Activated naive CD4-positive, alpha-beta T cell treated with anti-CD3 and anti-CD28 coated beads for 36 hours (primary cell): ENCODE data around the gene MED25. TPM values are rescaled to one million over a fixed set of nuclear protein-coding genes. Genes with fewer than 3 reads are reported as not detected.
"Not testable (repeated sequence)": the region's sequence is repeated elsewhere in the genome, so short reads cannot be mapped to it uniquely, and the experiment has no call there.

Experiments used
- CTCF ChIA-PET: fragments of 350-600 bp; sonication (Branson Sonifier 250); formaldehyde crosslinking; loops from one replicate; lab custom pipeline; 2021; ENCODE audit warnings: antibody characterized with exemption; lab: Charles Lee
- DNase-seq: peaks from one replicate; pipeline ENCODE4 v3.0.0-alpha.2; 2020
- H3K27ac Mint-ChIP-seq: one replicate; pipeline ENCODE4 v1.8.0; 2021; ENCODE audit warnings: mild to moderate bottlenecking, mixed read lengths
- H3K27me3 Mint-ChIP-seq: one replicate; pipeline ENCODE4 v1.8.0; 2021; ENCODE audit warnings: low read depth, mixed read lengths
- H3K36me3 Mint-ChIP-seq: one replicate; pipeline ENCODE4 v1.8.0; 2021; ENCODE audit warnings: low read depth, mixed read lengths
- H3K4me1 Mint-ChIP-seq: one replicate; pipeline ENCODE4 v1.8.0; 2021; ENCODE audit warnings: low read depth, mixed read lengths
- H3K4me3 Mint-ChIP-seq: one replicate; pipeline ENCODE4 v1.8.0; 2021; ENCODE audit warnings: mild to moderate bottlenecking, moderate library complexity, mixed read lengths
- H3K9me3 Mint-ChIP-seq: one replicate; pipeline ENCODE4 v1.8.0; 2021; ENCODE audit warnings: mixed read lengths
- intact Hi-C: fragments of 100-400 bp; cut with micrococcal nuclease; formaldehyde crosslinking; loops from one replicate; pipeline ENCODE4 v1.15.1; 2023
- total RNA-seq, 2 experiments: library from RNA; stranded (reverse); gene quantifications; one replicate each; pipeline ENCODE4 v1.2.3, GENCODE V29; 2021

MED25 gene
- total RNA-seq, 2 experiments from 2014 or later = 32.4 to 39.2 TPM

DNA sequence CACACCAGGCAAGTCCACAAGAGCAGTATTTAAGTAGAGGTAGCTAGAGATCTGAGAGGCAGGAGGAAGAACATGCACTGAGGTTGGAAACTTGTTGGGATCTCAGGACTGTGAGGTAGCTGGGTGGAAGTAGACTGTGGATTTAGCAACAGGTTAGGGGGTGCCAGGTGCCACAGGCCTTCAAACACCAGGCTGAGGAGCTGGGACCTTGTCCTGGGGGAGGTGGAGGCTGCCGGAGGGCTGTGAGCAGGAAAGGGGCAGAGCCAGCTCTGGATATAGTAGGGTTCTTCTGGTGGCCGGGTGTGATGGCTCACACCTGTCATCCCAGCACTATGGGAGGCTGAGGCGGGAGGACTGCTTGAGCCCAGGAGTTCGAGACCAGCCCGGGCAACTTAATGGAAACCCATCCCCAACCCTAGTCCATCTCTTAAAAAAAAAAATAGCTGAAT is 8.1 kb upstream of the MED25 start:
- H3K27ac Mint-ChIP-seq = peak overlapping the region; percentile 59
- intact Hi-C loops = loop anchor here (5.0 kb wide), 1 partner anchor 218 kb away; the partner anchor contains the start of gene PRR12
- no peak for DNase-seq
- peaks cover 35% of the 10 kb centered on the region for H3K4me1 Mint-ChIP-seq
- CTCF ChIA-PET = interaction anchor here (1.0 kb wide), 1 partner anchor 9 kb away, joined by 3 read pairs; no protein-coding TSS in a partner anchor
- H3K36me3 Mint-ChIP-seq = peaks cover 4% of the 10 kb centered on the region
- H3K27me3 Mint-ChIP-seq = no peaks in the 10 kb centered on the region
- peak overlapping the region; percentile 74 for H3K4me3 Mint-ChIP-seq
- no peaks in the 10 kb centered on the region for H3K9me3 Mint-ChIP-seq

DNA sequence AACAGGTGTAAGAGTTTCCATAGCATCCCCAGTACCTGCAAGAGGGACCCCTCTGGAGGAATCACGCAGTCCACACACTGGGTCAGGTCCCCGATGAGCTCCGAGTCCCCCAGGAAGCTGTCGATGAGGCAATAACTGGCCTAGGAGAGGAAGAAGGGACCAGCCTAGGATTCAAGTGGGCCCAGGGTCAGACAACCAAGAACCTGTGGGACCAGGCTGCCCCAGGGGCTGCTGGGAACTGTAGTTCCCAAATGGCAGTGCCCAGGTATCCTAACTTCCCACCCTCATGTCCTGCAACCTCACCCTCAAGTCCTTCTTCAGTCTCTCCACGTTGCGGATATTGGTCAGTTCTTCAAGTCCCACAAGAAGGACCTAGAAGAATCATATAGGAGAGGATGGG is 6.8 kb upstream of the MED25 start:
- intact Hi-C loops = loop anchor here (5.0 kb wide), 1 partner anchor 219 kb away; the partner anchor contains the start of gene PRR12
- Mint-ChIP-seq H3K36me3 (peaks cover under 1% of the 10 kb centered on the region), H3K9me3 (no peaks in the 10 kb centered on the region), H3K4me3 (no peak overlapping the region), H3K27me3 (no peaks in the 10 kb centered on the region), H3K27ac (no peak overlapping the region), H3K4me1 (peaks cover 35% of the 10 kb centered on the region)
- DNase-seq = no peak
- CTCF ChIA-PET = interaction anchor here (0.6 kb wide), 1 partner anchor 45 kb away, joined by 3 read pairs; no protein-coding TSS in a partner anchor

DNA sequence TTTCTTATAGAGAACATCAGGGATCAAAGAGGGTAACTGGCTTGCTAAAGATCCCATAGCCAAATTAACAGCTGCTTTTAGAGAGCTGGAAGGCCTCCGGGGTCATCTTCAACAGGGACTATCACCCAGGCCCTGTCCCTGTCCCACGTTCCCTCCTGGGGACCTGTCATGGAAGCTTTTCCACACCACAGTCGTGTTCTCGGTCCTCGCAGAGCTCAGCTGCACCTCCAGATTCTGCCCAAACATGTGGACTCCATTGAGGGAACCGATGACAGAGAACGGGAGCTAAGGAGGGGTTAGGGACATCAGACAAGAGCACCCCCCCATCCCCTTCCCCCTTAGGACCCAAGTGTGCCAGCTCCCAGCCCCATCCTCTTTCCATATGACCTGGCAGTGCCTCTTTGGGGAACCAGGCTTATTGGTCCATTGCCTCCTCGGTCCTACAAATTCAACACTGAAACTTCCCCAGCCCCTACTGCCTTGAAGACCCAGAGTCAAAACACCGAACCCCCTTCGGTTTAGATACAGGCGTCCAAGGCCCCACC is 5.6 kb upstream of the MED25 start:
- no peaks in the 10 kb centered on the region for H3K27me3 Mint-ChIP-seq
- no peaks in the 10 kb centered on the region for H3K9me3 Mint-ChIP-seq
- peak overlapping the region; percentile 94 for H3K27ac Mint-ChIP-seq
- DNase-seq = no peak
- H3K4me3 Mint-ChIP-seq = peak overlapping the region; percentile 85
- intact Hi-C loops = loop anchor here (2.0 to 5.0 kb wide), 2 partner anchors 38 to 220 kb away; partner anchors contain the start of genes PRR12 and PTOV1
- CTCF ChIA-PET = interaction anchor here (0.6 to 1.0 kb wide), 2 partner anchors 13 to 236 kb away, joined by 3 read pairs; no protein-coding TSS in a partner anchor
- peaks cover 36% of the 10 kb centered on the region for H3K4me1 Mint-ChIP-seq
- no peaks in the 10 kb centered on the region for H3K36me3 Mint-ChIP-seq

DNA sequence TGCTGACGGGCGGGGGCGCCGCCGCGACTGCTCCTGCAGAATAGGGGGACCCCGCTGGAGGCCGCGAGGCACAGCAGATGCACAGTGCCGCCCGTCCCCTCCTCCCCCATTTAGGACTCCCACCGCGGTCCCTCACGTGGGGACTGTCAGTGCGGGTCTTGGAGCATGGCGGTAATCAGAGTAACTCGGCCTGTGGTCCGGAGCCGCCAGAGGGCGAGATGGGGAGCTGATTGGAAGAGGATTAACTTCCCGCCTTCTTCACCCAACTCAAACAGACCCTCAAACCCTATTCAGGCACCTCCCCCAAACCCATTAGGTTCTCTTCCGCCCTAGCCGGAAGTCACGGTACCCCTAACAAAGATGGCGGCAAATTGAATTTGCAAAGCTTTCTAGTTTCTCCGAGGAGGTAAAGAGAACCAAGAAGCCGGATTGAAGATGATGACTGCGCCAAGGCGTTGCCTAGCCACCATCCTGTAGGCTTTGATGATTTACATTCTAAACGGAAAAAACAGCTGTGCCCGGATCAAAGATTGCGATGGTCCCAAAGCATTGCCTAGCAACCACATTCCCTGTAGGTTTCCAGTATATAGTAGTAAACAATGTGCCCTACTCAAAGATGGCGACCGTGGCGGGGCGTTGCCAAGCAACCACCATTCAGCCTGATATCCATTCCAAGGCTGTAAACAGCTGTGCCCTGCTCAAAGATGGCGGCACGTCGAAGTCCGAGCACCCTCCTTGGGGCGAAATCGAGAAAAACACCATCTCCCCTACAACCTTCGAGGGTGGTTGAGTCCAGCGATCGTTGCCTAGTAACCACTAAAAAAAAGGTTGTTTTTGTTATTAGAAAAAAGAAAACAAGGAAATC is 4.9 kb upstream of the MED25 start, which contains the start of gene FUZ:
FUZ (minus strand) TSS at position 296 of the 865 bp plus-strand sequence; CDS start at position 110, 186 bp downstream.
- Mint-ChIP-seq H3K4me1 (peaks cover 32% of the 10 kb centered on the region), H3K4me3 (peak within 1 kb of the TSS; percentile 85), H3K9me3 (no peaks in the 10 kb centered on the region), H3K36me3 (no peaks in the 10 kb centered on the region), H3K27ac (peak within 1 kb of the TSS; percentile 94), H3K27me3 (no peaks in the 10 kb centered on the region)
- intact Hi-C loops = loop anchor here (1.0 to 5.0 kb wide), 9 partner anchors 38 to 317 kb away; partner anchors contain the start of genes AKT1S1, PRR12, PTOV1 and RPS11
- CTCF ChIA-PET = interaction anchor here (0.6 to 1.0 kb wide), 2 partner anchors 12 to 237 kb away, joined by 3 read pairs; no protein-coding TSS in a partner anchor
- DNase-seq = peak; percentile 96

DNA sequence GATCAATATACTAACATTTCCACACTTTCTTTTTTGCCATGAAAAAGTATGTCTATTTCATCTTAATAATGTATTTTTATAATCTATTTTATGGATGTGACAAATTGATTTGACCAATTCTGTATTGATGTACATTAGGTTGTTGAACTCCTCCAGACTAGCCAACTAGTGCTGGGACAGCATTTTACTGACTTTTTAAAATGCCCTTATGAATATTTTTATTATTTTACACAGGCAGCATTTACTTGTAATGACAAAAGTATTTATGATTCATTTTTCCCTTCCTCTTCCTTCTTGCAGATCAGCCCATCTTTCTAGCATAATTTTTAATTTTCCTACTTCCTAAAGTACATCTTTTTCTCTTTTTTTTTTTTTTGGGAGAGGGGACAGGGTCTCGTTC is 4.1 kb upstream of the MED25 start:
- no peak overlapping the region for H3K27ac Mint-ChIP-seq
- DNase-seq = no peak
- intact Hi-C loops = loop anchor here (5.0 kb wide), 1 partner anchor 222 kb away; the partner anchor contains the start of gene PRR12
- H3K27me3 Mint-ChIP-seq = no peaks in the 10 kb centered on the region
- CTCF ChIA-PET = no interaction called here
- no peaks in the 10 kb centered on the region for H3K9me3 Mint-ChIP-seq
- peaks cover 27% of the 10 kb centered on the region for H3K4me1 Mint-ChIP-seq
- no peaks in the 10 kb centered on the region for H3K36me3 Mint-ChIP-seq
- peak overlapping the region; percentile 85 for H3K4me3 Mint-ChIP-seq

DNA sequence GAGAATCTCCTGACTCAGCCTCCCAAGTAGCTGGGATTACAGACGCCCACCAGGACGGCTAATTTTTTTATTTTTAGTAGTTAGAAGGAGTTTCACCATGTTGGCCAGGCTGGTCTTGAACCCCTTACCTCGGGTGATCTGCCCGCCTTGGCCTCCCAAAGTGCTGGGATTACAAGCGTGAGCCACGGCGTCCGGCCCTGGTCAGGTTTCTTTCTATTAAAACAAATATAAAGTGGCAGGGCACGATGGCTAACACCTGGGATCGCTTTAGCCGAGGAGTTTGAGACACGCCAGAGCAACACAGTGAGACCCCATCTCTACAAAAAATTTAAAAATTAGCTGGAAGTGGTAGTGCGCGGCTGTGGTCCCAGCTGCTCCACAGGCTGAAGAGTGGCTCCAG is 1.5 kb upstream of the MED25 start:
- H3K4me1 Mint-ChIP-seq = peaks cover 25% of the 10 kb centered on the region
- no peak overlapping the region for H3K4me3 Mint-ChIP-seq
- CTCF ChIA-PET = no interaction called here
- no peaks in the 10 kb centered on the region for H3K27me3 Mint-ChIP-seq
- no peak for DNase-seq
- H3K36me3 Mint-ChIP-seq = no peaks in the 10 kb centered on the region
- H3K9me3 Mint-ChIP-seq = no peaks in the 10 kb centered on the region
- H3K27ac Mint-ChIP-seq = no peak overlapping the region
- intact Hi-C loops = no loop called here

DNA sequence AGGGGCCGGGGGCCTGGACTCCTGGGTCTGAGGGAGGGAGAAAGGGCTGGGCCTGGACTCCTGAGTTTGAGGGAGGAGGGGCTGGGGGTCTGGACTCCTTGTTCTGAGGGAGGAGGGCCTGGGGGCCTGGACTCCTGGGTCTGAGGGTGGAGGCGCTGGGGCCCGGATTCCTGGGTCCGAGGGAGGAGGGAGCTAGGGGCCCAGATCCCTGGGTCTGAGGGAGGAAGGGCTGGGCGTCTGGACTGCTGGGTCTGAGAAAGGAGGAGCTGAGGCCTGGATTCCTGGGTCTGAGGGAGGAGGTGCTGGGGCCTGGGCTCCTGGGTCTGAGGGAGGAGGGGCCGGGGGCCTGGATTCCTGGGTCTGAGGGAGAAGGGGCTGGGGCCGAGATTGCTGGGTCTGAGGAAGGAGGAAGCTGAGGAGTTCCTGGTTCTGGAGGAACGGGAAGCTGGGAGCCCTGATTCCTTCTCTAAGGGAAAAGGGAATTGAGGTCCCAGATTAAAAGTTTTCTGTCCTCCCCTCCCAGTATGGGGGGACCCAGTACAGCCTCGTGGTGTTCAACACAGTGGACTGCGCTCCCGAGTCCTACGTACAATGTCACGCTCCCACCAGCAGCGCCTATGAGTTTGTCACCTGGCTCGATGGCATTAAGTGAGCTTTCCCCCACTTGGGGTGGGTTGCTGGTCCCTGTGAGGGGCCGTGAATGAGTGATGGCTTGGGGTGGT is 721 bp downstream of the MED25 start:
- H3K27ac Mint-ChIP-seq = peak overlapping the region; percentile 99
- H3K27me3 Mint-ChIP-seq = no peaks in the 10 kb centered on the region
- H3K36me3 Mint-ChIP-seq = no peaks in the 10 kb centered on the region
- H3K9me3 Mint-ChIP-seq = no peaks in the 10 kb centered on the region
- intact Hi-C loops = no loop called here
- DNase-seq = no peak
- H3K4me3 Mint-ChIP-seq = peak overlapping the region; percentile 92
- CTCF ChIA-PET = interaction anchor here (0.6 to 1.1 kb wide), 5 partner anchors 9 to 165 kb away, joined by 3 to 4 read pairs (median 3); partner anchors contain the start of gene CPT1C
- H3K4me1 Mint-ChIP-seq = peaks cover 16% of the 10 kb centered on the region

DNA sequence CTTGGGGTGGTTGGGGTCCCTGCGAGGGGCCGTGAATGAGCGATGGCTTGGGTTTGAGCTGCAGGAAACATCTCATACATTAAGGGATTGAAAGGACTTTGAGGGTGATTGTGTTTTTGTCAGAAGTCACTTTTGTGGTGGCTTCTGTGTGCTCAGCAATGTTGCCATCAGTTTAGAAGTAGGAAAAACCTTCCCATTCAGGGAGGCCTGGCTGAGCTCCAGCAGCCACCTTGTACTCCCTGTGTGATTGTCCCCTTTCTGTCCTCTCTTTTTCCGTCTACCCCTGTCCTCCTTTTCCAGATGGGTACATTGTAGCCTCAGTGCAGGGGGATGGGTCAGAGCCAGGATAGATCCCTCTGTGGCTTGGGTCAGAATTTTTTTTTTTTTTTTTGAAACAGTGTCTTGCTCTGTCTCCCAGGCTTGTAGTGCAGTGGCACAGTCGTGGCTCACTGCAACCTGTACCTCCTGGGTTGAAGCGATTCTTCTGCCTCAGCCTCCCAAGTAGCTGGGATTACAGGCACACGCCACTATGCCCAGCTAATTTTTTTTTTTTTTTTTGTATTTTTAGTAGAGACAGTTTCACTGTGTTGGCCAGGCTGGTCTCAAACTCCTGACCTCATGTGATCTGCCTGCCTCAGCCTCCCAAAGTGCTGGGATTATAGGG is 1.5 kb downstream of the MED25 start:
- DNase-seq, H3K27me3 Mint-ChIP-seq, intact Hi-C loops, H3K36me3 Mint-ChIP-seq, H3K9me3 Mint-ChIP-seq: not testable (repeated sequence)
- Mint-ChIP-seq H3K4me3 (peak overlapping the region; percentile 92), H3K27ac (peak overlapping the region; percentile 99), H3K4me1 (peaks cover 16% of the 10 kb centered on the region)
- CTCF ChIA-PET = interaction anchor here (0.6 to 1.0 kb wide), 2 partner anchors 129 to 164 kb away, joined by 3 read pairs; partner anchors contain the start of gene CPT1C

DNA sequence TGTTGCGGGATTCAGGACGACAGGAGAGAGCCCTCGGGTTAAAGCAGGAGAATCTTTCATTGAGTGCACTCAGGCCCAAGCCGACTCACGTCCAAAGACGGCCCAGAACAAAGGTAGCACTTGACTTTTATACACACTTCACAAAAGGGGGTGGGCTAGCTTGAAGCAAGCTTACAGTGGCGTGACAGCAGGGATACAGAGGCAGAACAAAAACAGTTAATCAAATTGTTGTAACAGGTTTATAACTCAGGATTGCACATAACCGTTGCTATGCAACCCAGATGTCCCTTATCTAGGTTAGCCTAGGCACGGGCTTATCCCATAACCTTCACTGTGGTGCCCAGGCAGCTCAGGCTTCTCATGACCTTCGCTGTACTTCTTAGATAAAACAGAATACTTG is 2.0 kb downstream of the MED25 start:
- Mint-ChIP-seq H3K4me3 (no peak overlapping the region), H3K36me3 (no peaks in the 10 kb centered on the region), H3K27me3 (no peaks in the 10 kb centered on the region), H3K9me3 (no peaks in the 10 kb centered on the region), H3K4me1 (peaks cover 16% of the 10 kb centered on the region), H3K27ac (no peak overlapping the region)
- intact Hi-C loops = no loop called here
- DNase-seq = no peak
- CTCF ChIA-PET = no interaction called here

DNA sequence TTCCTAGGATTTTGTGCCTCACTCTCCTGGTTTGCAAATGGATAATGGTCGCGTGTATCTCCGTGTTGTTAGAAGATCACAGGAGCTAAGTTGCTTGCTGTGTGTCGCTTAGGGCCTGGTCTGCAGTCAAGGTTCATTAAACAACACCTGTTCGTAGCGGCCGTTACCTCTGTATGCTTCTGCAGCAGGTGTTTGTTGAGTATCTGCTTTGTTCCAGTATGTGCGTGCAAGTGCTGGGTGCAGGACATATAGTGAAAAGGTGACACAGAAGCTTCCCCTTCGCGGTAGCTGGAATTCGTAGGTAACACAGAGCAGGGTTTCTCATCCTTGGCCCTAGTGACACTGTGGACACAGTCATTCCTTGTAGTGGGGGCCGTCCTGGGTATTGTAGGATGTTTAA is 5.4 kb downstream of the MED25 start:
- Mint-ChIP-seq H3K36me3 (no peaks in the 10 kb centered on the region), H3K27ac (no peak overlapping the region), H3K27me3 (no peaks in the 10 kb centered on the region), H3K4me3 (no peak overlapping the region), H3K4me1 (peaks cover 12% of the 10 kb centered on the region), H3K9me3 (no peaks in the 10 kb centered on the region)
- no peak for DNase-seq
- CTCF ChIA-PET = no interaction called here
- intact Hi-C loops = no loop called here

DNA sequence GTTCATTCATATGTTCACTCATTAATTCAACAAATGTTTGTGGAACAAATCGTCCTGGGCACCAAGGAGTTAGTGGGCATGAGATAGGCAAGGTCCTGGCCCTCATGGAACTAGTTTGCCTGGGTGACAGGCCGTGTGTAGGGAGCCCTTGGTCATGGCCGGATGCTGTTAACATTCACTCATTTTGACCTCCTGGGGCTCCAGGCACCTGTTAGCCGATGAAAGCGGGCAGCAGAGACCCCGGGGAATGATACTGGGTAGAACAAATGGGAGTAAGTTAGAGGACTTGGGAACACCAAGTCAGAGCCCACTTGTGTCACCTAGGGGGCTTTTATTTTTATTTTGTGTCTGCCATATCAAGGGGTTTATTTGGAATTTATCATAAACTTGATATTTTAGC is 6.6 kb downstream of the MED25 start:
- Mint-ChIP-seq H3K36me3 (no peaks in the 10 kb centered on the region), H3K4me1 (peaks cover 5% of the 10 kb centered on the region), H3K9me3 (no peaks in the 10 kb centered on the region), H3K27ac (no peak overlapping the region), H3K27me3 (no peaks in the 10 kb centered on the region), H3K4me3 (no peak overlapping the region)
- intact Hi-C loops = no loop called here
- CTCF ChIA-PET = no interaction called here
- no peak for DNase-seq
